H9 (cell line): Measurements from ENCODE around the gene CREB3L2. TPM values are rescaled to one million over a fixed set of nuclear protein-coding genes. Genes with fewer than 3 reads are reported as not detected.
A peak's percentile ranks its signal among the peaks of the same experiment; 100 is the strongest.

ENCODE experiments used
- DNase-seq: peaks from one replicate; pipeline ENCODE4 v3.0.0-alpha.2; 2017
- H2AFZ ChIP-seq: one replicate; pipeline ENCODE4 v1.6.1; 2013; ENCODE audit warnings: mild to moderate bottlenecking, low read length, control low read depth, moderate library complexity
- H2AK5ac ChIP-seq: 2 replicates; pipeline ENCODE4 v1.6.1; 2013; ENCODE audit warnings: low read length, control low read depth, mixed read lengths; ENCODE audit not compliant: insufficient read length
- H2BK120ac ChIP-seq: one replicate; pipeline ENCODE4 v1.6.1; 2013; ENCODE audit warnings: low read depth, mild to moderate bottlenecking, low read length, control low read depth, inconsistent platforms; ENCODE audit not compliant: poor library complexity, severe bottlenecking
- H2BK12ac ChIP-seq: 2 replicates; pipeline ENCODE4 v1.6.1; 2013; ENCODE audit warnings: low read length, control low read depth, mixed read lengths, low read depth; ENCODE audit not compliant: insufficient read length
- H2BK15ac ChIP-seq: 2 replicates; pipeline ENCODE4 v1.6.1; 2013; ENCODE audit warnings: low read depth, low read length, control low read depth
- H2BK20ac ChIP-seq: one replicate; pipeline ENCODE4 v1.6.1; 2013; ENCODE audit warnings: low read depth, mild to moderate bottlenecking, low read length, control low read depth, inconsistent platforms; ENCODE audit not compliant: poor library complexity, severe bottlenecking
- H2BK5ac ChIP-seq: 2 replicates; pipeline ENCODE4 v1.6.1; 2013; ENCODE audit warnings: low read length, control low read depth, mixed read lengths; ENCODE audit not compliant: insufficient read length
- H3K14ac ChIP-seq: 2 replicates; pipeline ENCODE4 v1.6.1; 2013; ENCODE audit warnings: low read length, control low read depth; ENCODE audit not compliant: insufficient read depth
- H3K18ac ChIP-seq: 2 replicates; pipeline ENCODE4 v1.6.1; 2013; ENCODE audit warnings: low read depth, mild to moderate bottlenecking, mixed read lengths, low read length, control low read depth; ENCODE audit not compliant: insufficient read length
- H3K23ac ChIP-seq: 2 replicates; pipeline ENCODE4 v1.6.1; 2013; ENCODE audit warnings: low read length, control low read depth, mixed read lengths, low read depth; ENCODE audit not compliant: insufficient read length
- H3K23me2 ChIP-seq: 2 replicates; pipeline ENCODE4 v1.6.1; 2013; ENCODE audit warnings: low read depth, mild to moderate bottlenecking, mixed read lengths, low read length, control low read depth; ENCODE audit not compliant: insufficient read length, poor library complexity, severe bottlenecking
- H3K27ac ChIP-seq: 2 replicates; pipeline ENCODE4 v1.5.1; 2013; ENCODE audit warnings: low read length, control low read depth, mixed read lengths, low read depth; ENCODE audit not compliant: insufficient read length
- H3K27me3 ChIP-seq: 2 replicates; pipeline ENCODE4 v1.6.1; 2013; ENCODE audit warnings: low read length, control low read depth, inconsistent platforms; ENCODE audit not compliant: insufficient read depth
- H3K4ac ChIP-seq: 2 replicates; pipeline ENCODE4 v1.6.1; 2013; ENCODE audit warnings: low read depth, mild to moderate bottlenecking, control low read depth, inconsistent platforms, low read length, moderate library complexity
- H3K4me1 ChIP-seq: 2 replicates; pipeline ENCODE4 v1.6.1; 2013; ENCODE audit warnings: low read length, control low read depth, inconsistent platforms; ENCODE audit not compliant: insufficient read depth
- H3K4me2 ChIP-seq: 2 replicates; pipeline ENCODE4 v1.6.1; 2013; ENCODE audit warnings: low read length, control low read depth, mixed read lengths; ENCODE audit not compliant: insufficient read length, insufficient read depth
- H3K56ac ChIP-seq: 2 replicates; pipeline ENCODE4 v1.6.1; 2013; ENCODE audit warnings: low read depth, mild to moderate bottlenecking, mixed read lengths, low read length, control low read depth; ENCODE audit not compliant: insufficient read length
- H3K79me1 ChIP-seq: 2 replicates; pipeline ENCODE4 v1.6.1; 2013; ENCODE audit warnings: low read depth, mild to moderate bottlenecking, moderate library complexity, low read length, control low read depth, inconsistent platforms; ENCODE audit not compliant: insufficient read depth, poor library complexity, severe bottlenecking
- H3K79me2 ChIP-seq: 2 replicates; pipeline ENCODE4 v1.6.1; 2013; ENCODE audit warnings: low read length, control low read depth, inconsistent platforms; ENCODE audit not compliant: insufficient read depth
- H3K9ac ChIP-seq: 2 replicates; pipeline ENCODE4 v1.6.1; 2013; ENCODE audit warnings: low read length, control low read depth, mixed read lengths; ENCODE audit not compliant: insufficient read length; ENCODE audit errors: extremely low read depth
- H3K9me3 ChIP-seq: one replicate; pipeline ENCODE4 v1.6.1; 2013; ENCODE audit warnings: low read depth, low read length, inconsistent platforms; ENCODE audit not compliant: control insufficient read depth
- H3T11ph ChIP-seq: one replicate; pipeline ENCODE4 v1.6.1; 2013; ENCODE audit warnings: mild to moderate bottlenecking, low read length, control low read depth, inconsistent platforms
- H4K20me1 ChIP-seq: one replicate; pipeline ENCODE4 v1.6.1; 2013; ENCODE audit not compliant: control insufficient read depth, insufficient read length, insufficient read depth
- H4K5ac ChIP-seq: 2 replicates; pipeline ENCODE4 v1.6.1; 2013; ENCODE audit warnings: low read depth, mild to moderate bottlenecking, mixed read lengths, low read length, control low read depth; ENCODE audit not compliant: insufficient read length
- H4K8ac ChIP-seq: replicated peaks from 2 replicates; pipeline ENCODE4 v1.6.1; 2013; ENCODE audit warnings: low read length, control low read depth, mixed read lengths, low read depth; ENCODE audit not compliant: insufficient read length
- H4K91ac ChIP-seq: 2 replicates; pipeline ENCODE4 v1.6.1; 2013; ENCODE audit warnings: low read depth, mild to moderate bottlenecking, moderate library complexity, mixed read lengths, low read length, control low read depth; ENCODE audit not compliant: insufficient read length
- H3K27ac Mint-ChIP-seq, 3 experiments: 2 replicates in 2 of 3; 3 replicates in 1 of 3; pipeline ENCODE4 v1.8.0; 2020 to 2021; ENCODE audit warnings: mixed read lengths in 3 of 3, mild to moderate bottlenecking in 1 of 3, moderate library complexity in 1 of 3
- H3K27me3 Mint-ChIP-seq: 2 replicates; pipeline ENCODE4 v1.8.0; 2021; ENCODE audit warnings: low read depth, mild to moderate bottlenecking, moderate library complexity, mixed read lengths
- H3K36me3 Mint-ChIP-seq, 3 experiments: 2 replicates in 2 of 3; 3 replicates in 1 of 3; pipeline ENCODE4 v1.8.0; 2020 to 2021; ENCODE audit warnings: low read depth in 3 of 3, mixed read lengths in 3 of 3; ENCODE audit not compliant: insufficient read depth in 1 of 3
- H3K4me1 Mint-ChIP-seq, 2 experiments: 2 replicates each; pipeline ENCODE4 v1.8.0; 2020; ENCODE audit warnings: mixed read lengths in 2 of 2
- H3K4me3 Mint-ChIP-seq, 2 experiments: 2 replicates in 1 of 2; 3 replicates in 1 of 2; pipeline ENCODE4 v1.8.0; 2020 to 2021; ENCODE audit warnings: mild to moderate bottlenecking in 2 of 2, mixed read lengths in 2 of 2, moderate library complexity in 1 of 2
- H3K9me3 Mint-ChIP-seq, 2 experiments: 2 replicates in 1 of 2; 3 replicates in 1 of 2; pipeline ENCODE4 v1.8.0; 2020; ENCODE audit warnings: mild to moderate bottlenecking in 2 of 2, mixed read lengths in 2 of 2, moderate library complexity in 1 of 2
- WGBS: extraction: QIAGEN DNeasy Blood & Tissue Kit; methylation state at CpG from one replicate; pipeline ENCODE4 v1.1.7; 2013; ENCODE audit warnings: missing lambda C conversion rate, low lambda C conversion rate, mixed read lengths; ENCODE audit not compliant: insufficient read length; ENCODE audit errors: extremely low coverage; 5-methylcytosine and 5-hydroxymethylcytosine counted together
- total RNA-seq: library from RNA; stranded (reverse); gene quantifications from 2 replicates; pipeline ENCODE4 v1.2.1, GENCODE V29; 2021
- TF ChIP-seq, protein P1 (sequence below): fragments of 200-600 bp; sonication (generic); conservative IDR thresholded peaks from 3 replicates; pipeline ENCODE4 v1.8.0; 2021; ENCODE audit warnings: antibody characterized with exemption, mild to moderate bottlenecking

CREB3L2 gene
- total RNA-seq, 1 experiment from 2014 or later = 60.7 TPM

DNA sequence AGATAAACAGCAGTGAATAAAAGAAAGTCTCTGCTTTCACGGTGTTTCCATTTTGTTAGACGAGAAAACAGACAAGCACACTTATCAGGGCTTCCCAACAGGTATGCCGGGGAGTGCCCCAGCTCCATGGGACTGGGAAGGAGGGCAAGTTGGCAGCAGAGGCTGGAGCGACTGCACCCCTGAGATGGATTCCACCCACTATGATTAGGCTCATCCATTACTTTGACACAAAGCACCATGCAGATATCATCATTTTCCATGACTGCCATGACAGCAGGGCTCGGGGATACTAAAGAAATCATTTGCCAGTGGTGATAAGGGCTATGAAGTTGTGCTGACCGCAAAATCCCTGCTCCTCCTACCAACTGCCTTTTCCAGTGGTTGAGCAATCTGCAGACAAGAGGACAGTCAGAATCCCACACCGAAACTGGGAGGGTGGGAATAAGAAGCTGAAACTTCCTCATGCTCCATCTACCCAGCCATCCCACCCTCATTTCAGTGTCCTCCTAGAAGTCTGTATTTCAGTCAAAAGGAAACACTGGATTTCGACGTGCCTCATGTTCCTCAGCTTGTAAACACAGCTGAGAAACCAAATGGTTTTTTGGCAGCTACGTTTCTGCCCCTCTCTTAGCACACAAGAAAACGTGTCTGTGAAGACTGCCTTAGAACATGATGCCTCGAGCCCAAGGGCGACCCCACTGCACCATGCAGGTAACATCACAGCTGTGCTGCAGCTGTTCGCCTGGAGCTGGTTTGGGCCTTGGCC is 15.5 kb downstream of the CREB3L2 start:
- Histone ChIP-seq H3K4me1 (peaks cover 14% of the 10 kb centered on the region; the same call in 1 of the 2 replicates), H2AFZ (no peak overlapping the region), H4K20me1 (peaks cover 2% of the 10 kb centered on the region), H4K8ac (no peak overlapping the region), H2AK5ac (no peak overlapping the region), H4K91ac (no peak overlapping the region), H3K79me2 (peaks cover 18% of the 10 kb centered on the region; the same call in 1 of the 2 replicates), H3K18ac (no peak overlapping the region), H3T11ph (no peak overlapping the region), H2BK12ac (no peak overlapping the region), H3K4me2 (no peak overlapping the region), H2BK15ac (no peak overlapping the region), H3K9me3 (no peaks in the 10 kb centered on the region), H3K9ac (no peak overlapping the region), H3K56ac (no peak overlapping the region), H4K5ac (no peak overlapping the region), H3K14ac (no peak overlapping the region), H2BK120ac (no peak overlapping the region), H2BK5ac (no peak overlapping the region), H3K27ac (no peak overlapping the region), H3K79me1 (peaks cover 8% of the 10 kb centered on the region), H2BK20ac (no peak overlapping the region), H3K23me2 (no peaks in the 10 kb centered on the region), H3K27me3 (no peaks in the 10 kb centered on the region), H3K4ac (no peak overlapping the region), H3K23ac (no peak overlapping the region)
- Mint-ChIP-seq H3K4me1 (peaks cover 30 to 48% of the 10 kb centered on the region in 2 experiments), H3K4me3 (no peak overlapping the region), H3K36me3 (peaks cover 21 to 28% (median 22%) of the 10 kb centered on the region in 3 experiments), H3K9me3 (peaks cover 0 to 10% of the 10 kb centered on the region in 2 experiments; a peak in 4 of 5 replicates), H3K27me3 (no peaks in the 10 kb centered on the region), H3K27ac (peak overlapping the region; percentile 64 to 82 (median 73); a peak in 5 of 7 replicates)
- TF ChIP-seq, protein P1, sequence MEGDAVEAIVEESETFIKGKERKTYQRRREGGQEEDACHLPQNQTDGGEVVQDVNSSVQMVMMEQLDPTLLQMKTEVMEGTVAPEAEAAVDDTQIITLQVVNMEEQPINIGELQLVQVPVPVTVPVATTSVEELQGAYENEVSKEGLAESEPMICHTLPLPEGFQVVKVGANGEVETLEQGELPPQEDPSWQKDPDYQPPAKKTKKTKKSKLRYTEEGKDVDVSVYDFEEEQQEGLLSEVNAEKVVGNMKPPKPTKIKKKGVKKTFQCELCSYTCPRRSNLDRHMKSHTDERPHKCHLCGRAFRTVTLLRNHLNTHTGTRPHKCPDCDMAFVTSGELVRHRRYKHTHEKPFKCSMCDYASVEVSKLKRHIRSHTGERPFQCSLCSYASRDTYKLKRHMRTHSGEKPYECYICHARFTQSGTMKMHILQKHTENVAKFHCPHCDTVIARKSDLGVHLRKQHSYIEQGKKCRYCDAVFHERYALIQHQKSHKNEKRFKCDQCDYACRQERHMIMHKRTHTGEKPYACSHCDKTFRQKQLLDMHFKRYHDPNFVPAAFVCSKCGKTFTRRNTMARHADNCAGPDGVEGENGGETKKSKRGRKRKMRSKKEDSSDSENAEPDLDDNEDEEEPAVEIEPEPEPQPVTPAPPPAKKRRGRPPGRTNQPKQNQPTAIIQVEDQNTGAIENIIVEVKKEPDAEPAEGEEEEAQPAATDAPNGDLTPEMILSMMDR = no peak
- DNase-seq = peak; percentile 36
- WGBS = no CpG with 5 or more reads among the region's 14 CpGs
